ENCODE results near the gene RASGRF2.
"Not testable (repeated sequence)": the region's sequence is repeated elsewhere in the genome, so short reads cannot be mapped to it uniquely, and the experiment has no call there.

Gene RASGRF2

DNA sequence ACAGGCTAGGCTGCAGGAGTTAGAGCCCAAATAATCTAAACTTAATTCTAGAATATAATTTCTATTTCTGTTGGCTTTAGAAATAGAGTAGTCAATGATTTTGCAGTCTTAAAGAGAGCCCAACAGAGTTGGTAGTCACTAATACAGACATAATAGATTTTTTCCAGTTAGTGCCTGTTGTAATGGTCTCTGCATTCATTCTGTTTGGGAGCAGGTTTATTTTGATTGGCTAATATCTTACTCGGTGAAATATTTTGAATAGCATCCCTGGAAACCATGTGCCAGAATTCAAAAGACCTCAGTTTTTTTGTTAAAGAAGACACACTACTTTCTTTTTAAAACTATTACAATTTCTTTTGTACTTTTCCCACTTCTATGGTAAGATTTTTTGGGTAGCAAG lies 107.2 kb downstream of the RASGRF2 start:
- no peak for DNase-seq (ENCODE audit: low read depth in 2 of 3, low spot score in 2 of 3)

DNA sequence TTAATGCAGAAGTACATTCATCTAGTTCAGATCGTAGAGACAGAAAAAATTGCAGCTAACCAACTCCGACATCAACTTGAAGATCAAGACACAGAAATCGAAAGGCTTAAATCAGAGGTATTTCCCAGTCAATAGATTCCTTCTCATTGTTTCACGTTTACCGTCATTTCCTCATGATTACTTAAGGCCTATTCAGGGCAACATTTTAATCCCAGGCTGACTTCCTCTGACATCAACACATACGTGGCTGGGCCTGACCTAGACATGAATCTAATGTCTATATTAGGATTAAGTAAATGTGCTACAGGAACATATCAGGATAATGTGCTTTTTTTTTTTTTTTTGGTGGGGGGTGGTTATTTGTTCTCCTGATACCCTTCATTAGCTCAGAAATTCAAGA lies 107.9 kb downstream of the RASGRF2 start:
- DNase-seq (ENCODE audit: low read depth in 2 of 3, low spot score in 2 of 3), result no peak

GRCh38 chr5:81068635-81069034 lies 108.5 kb downstream of the RASGRF2 start:
- no peak for DNase-seq (ENCODE audit: low read depth in 2 of 3, low spot score in 2 of 3)

- DNase-seq (ENCODE audit: low read depth in 2 of 3, low spot score in 2 of 3), result no peak
Observed at GRCh38 chr5:81069990-81070389, 109.8 kb downstream of the RASGRF2 start.

- no peak for DNase-seq (ENCODE audit: low read depth in 2 of 3, low spot score in 2 of 3)
Observed at GRCh38 chr5:81070571-81071255, 110.5 kb downstream of the RASGRF2 start.

- DNase-seq (ENCODE audit: low read depth in 2 of 3, low spot score in 2 of 3), result no peak
Observed at GRCh38 chr5:81075041-81075440, 114.9 kb downstream of the RASGRF2 start.

DNA sequence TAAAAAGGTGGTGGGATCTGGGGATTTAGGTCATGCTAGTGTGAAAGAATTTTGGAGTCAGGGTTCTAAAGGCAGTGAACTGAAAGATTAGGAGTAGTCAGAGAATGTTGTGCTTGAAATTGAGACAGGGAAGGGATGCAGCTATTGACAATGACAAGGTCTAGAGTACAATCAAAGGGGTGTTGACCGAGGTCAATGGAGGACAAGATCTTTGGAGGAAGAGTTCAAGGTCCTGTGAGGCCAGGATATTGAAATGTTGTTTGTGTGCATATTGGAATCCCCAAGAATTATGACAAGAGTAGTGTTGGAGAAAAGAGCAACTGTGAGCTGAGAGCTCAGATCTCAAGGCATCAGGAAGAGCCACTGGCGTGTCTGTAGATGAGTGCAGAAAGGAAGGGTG lies 116.9 kb downstream of the RASGRF2 start:
- DNase-seq (ENCODE audit: low read depth in 2 of 3, low spot score in 2 of 3), result no peak

GRCh38 chr5:81078930-81079329 lies 118.8 kb downstream of the RASGRF2 start:
- DNase-seq (ENCODE audit: low read depth in 2 of 3, low spot score in 2 of 3), result no peak

DNA sequence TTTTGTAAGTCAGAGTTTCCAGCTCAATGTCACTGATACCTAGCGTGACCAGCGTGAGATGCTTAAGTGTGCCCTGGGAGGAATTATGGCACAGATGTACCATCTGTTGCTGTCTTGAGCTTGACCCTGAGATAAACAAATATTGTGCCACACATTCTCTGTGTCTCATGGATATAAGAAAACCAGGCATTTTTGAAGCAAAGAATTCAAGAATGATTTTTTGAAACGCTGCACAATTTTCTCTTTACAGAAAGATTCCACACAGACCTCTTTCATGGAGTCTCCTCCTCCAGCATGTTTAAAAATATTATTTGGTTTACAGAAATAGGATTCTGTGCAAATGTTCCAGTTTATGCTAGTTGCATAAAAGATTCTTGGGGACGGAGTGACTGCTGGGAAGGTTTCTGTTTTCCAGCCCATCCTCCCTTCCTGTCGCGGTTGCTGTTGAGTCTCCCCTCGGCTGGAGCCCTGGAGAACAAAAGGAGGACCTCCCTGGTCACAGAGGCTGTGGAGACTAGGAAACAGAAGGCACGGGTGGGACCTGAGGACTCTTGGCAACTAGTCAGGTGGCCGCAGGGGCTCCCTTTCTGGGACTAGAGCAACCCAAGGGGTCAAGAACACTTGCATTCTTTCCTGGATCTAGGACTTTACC lies 120.8 kb downstream of the RASGRF2 start:
- no peak for DNase-seq (ENCODE audit: low read depth in 2 of 3, low spot score in 2 of 3)

GRCh38 chr5:81081461-81081835 lies 121.3 kb downstream of the RASGRF2 start:
- no peak for DNase-seq (ENCODE audit: low read depth in 2 of 3, low spot score in 2 of 3)

DNA sequence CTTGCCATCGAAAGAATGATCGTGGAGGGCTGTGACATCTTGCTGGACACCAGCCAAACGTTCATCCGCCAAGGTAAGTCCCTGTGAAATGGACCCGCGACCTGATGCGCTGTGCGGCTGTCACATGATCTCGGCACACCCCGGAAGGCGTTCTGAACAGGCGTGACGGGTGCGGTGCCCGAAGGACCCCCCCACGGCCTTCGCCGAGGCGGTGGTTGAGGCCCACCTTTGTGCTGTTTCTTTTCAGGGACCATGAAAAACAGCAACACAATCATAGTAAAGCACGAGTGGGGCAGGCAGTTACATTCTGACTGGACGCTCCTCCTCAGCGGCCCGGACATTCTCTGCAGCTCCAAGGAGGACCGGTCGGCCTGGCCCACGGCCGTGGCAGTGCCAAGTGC lies 126.7 kb downstream of the RASGRF2 start:
- no peak for DNase-seq (ENCODE audit: low read depth in 2 of 3, low spot score in 2 of 3)

GRCh38 chr5:81091199-81091598 lies 131.0 kb downstream of the RASGRF2 start:
- no peak for DNase-seq (ENCODE audit: low read depth in 2 of 3, low spot score in 2 of 3)

GRCh38 chr5:81093536-81094196 lies 133.5 kb downstream of the RASGRF2 start:
- DNase-seq (ENCODE audit: low read depth in 2 of 3, low spot score in 2 of 3), result no peak

GRCh38 chr5:81095835-81096234 lies 135.7 kb downstream of the RASGRF2 start:
- DNase-seq (ENCODE audit: low read depth in 2 of 3, low spot score in 2 of 3), result no peak

GRCh38 chr5:81097713-81098112 lies 137.6 kb downstream of the RASGRF2 start:
- no peak for DNase-seq (ENCODE audit: low read depth in 2 of 3, low spot score in 2 of 3)

DNA sequence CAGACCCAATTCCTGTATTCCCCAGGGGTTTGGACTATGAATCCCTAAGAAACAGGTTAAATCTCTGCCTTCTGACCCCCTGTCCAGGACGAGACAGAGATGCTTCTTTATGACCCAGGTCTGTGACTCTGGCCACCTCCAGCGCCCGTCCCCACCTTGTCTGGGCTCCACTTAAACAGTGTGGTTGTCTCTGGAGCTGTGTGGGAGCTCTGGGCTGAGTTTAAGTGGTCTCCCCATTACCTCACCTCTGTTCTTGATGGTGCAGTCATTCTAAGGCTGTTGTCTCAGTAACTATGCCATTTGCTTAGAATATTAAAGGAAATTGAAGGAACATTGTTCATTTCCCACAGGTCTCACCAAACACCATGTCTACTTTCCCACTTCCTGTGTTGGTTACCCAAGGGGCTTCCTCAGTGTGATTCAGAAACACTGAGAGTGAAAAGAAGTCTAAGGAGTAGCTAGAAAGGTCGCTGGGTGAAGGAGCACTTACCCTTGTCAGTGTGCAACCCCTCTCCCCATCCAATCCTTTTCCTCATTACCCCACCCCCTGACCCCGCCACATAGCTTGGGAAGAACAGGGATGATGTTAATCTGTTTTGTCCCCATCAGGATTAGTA lies 145.2 kb downstream of the RASGRF2 start:
- no peak for DNase-seq (ENCODE audit: low read depth in 2 of 3, low spot score in 2 of 3)

- DNase-seq (ENCODE audit: low read depth in 2 of 3, low spot score in 2 of 3), result no peak
Observed at GRCh38 chr5:81115261-81115660, 155.1 kb downstream of the RASGRF2 start.

GRCh38 chr5:81117566-81117965 lies 157.4 kb downstream of the RASGRF2 start:
- no peak for DNase-seq (ENCODE audit: low read depth in 2 of 3, low spot score in 2 of 3)

- DNase-seq (ENCODE audit: low read depth in 2 of 3, low spot score in 2 of 3), result no peak
Observed at GRCh38 chr5:81121273-81121672, 161.1 kb downstream of the RASGRF2 start.

GRCh38 chr5:81121836-81122630 lies 161.9 kb downstream of the RASGRF2 start:
- no peak for DNase-seq (ENCODE audit: low read depth in 2 of 3, low spot score in 2 of 3)

DNA sequence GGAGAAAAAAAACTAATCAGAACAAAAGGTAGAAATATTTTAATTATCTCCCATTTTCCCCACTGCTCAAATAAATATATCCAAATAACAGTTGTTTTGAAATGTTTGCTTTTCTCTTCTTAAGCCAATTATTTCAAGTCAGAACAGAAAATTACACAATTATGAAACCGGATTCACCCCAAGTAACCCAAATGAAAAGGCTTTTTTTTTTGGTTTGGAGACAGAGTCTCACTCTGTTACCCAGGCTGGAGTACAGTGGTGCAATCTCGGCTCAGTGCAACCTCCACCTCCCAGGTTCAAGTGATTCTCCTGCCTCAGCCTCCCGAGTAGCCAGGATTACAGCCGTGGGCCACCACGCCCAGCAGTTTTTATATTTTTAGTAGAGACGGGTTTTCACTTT lies 164.5 kb downstream of the RASGRF2 start:
- DNase-seq (ENCODE audit: low read depth in 2 of 3, low spot score in 2 of 3), result not testable (repeated sequence)
